Measurements from ENCODE around the gene NCOA3.

NCOA3 gene

DNA sequence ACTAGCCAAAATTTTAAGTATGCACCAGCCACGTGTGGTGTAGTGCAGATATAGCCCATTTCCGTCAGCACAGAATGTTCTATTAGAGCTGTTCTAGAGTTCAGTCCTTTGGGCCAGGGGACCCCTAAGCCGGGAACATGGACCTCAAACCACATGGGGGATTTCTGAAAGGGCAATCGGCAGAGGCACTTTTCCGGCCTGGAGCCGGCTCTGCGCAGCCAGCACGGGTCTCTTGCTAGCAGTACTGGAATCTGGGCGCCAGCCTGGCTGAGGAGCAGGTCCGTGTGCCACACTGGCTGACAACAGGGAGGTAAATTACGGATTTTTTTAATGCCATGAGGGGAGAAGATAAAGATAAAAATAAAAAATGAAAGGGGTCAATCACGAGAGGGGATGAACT is 163.1 kb downstream of the NCOA3 start:
- Histone ChIP-seq H3K79me1 (replicated peaks; ENCODE audit: low read length, poor library complexity, severe bottlenecking) (no peaks in the 10 kb centered on the region), H3K14ac (ENCODE audit: low read length in 2 of 2) (no peak overlapping the region), H3K27ac (ENCODE audit: low read length, poor library complexity, severe bottlenecking) (no peak overlapping the region), H3K36me3 (ENCODE audit: control insufficient read depth in 1 of 2, insufficient read depth in 2 of 2, low read depth in 1 of 2, low read length in 2 of 2) (peaks cover 40 to 62% of the 10 kb centered on the region in 2 experiments), H3K27me3 (ENCODE audit: control insufficient read depth in 1 of 2, insufficient read depth in 1 of 2, low read length in 2 of 2) (no peaks in the 10 kb centered on the region), H3K4me2 (ENCODE audit: low read length, poor library complexity, severe bottlenecking) (no peak overlapping the region), H2AFZ (ENCODE audit: low read depth, low read length) (no peak overlapping the region), H3K4me3 (ENCODE audit: insufficient read depth in 1 of 2, low read depth in 1 of 2, low read length in 2 of 2) (no peak overlapping the region), H2BK5ac (ENCODE audit: low read depth, low read length, poor library complexity, severe bottlenecking) (no peak overlapping the region), H4K91ac (ENCODE audit: low read length) (no peak overlapping the region), H2AK5ac (ENCODE audit: low read length, severe bottlenecking) (no peak overlapping the region), H3K18ac (ENCODE audit: low read depth in 1 of 2, low read length in 2 of 2) (no peak overlapping the region), H2BK120ac (ENCODE audit: low read depth, low read length) (no peak overlapping the region), H2BK15ac (ENCODE audit: low read depth, poor library complexity, severe bottlenecking) (no peak overlapping the region), H3K4me1 (ENCODE audit: control insufficient read depth, insufficient read depth, low read depth, low read length) (peaks cover 7% of the 10 kb centered on the region), H3K9ac (ENCODE audit: low read length) (no peak overlapping the region), H4K8ac (ENCODE audit: low read length) (no peak overlapping the region), H3K9me3 (ENCODE audit: control insufficient read depth, low read length) (no peaks in the 10 kb centered on the region), H3K4ac (ENCODE audit: low read depth in 1 of 2, low read length in 2 of 2) (no peak overlapping the region), H2BK12ac (ENCODE audit: low read length in 2 of 2) (no peak overlapping the region), H3K23ac (ENCODE audit: low read length in 2 of 2) (no peak overlapping the region)
- 94% methylated on average over 12 of the region's 12 CpGs for WGBS
- no peak for DNase-seq

DNA sequence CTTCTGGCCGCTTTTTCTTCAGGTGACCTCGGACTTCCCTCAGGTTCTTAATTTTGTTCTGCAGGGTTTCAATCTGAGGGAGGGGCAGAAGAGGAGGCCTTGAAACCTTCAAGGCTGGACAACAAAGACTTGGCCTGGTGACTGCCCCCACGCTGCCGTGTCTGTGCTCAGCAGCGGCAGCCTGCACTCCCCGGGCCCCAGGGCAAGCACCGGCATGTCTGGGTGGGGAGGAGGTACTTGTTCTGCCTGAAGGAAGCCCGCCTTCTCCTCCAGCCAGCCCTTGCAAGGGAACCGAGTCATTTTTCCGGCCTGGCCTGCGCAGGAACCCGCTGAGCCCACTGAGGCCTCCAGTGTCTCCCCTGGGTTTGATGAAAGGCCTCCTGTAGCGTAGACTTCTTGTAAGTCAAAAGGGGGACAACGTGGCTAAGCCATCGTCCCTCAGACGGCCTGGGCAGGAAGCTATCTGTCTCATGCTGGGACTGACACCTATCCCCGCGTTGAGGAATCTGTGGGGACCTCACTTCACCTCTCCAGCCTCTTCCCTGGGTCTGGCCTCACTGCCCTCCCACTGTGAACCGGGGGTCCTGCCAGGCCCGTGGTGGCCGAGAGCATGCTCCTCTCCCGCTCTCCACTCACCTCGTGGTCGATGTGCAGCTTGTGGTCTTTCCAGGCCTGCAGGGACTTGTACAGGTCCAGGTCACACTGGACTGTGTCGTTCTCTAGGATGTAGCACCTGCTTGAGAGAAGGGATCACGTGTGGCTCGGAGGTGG is 163.7 kb downstream of the NCOA3 start:
- peaks cover 34 to 59% of the 10 kb centered on the region in 2 experiments for H3K36me3 ChIP-seq (ENCODE audit: control insufficient read depth in 1 of 2, insufficient read depth in 2 of 2, low read depth in 1 of 2, low read length in 2 of 2)
- H2BK15ac ChIP-seq (ENCODE audit: low read depth, poor library complexity, severe bottlenecking) = no peak overlapping the region
- no peak for DNase-seq
- H3K27me3 ChIP-seq (ENCODE audit: control insufficient read depth in 1 of 2, insufficient read depth in 1 of 2, low read length in 2 of 2) = no peaks in the 10 kb centered on the region
- H3K9ac ChIP-seq (ENCODE audit: low read length) = no peak overlapping the region
- no peak overlapping the region for H2AFZ ChIP-seq (ENCODE audit: low read depth, low read length)
- H2AK5ac ChIP-seq (ENCODE audit: low read length, severe bottlenecking) = no peak overlapping the region
- no peak overlapping the region for H3K4me3 ChIP-seq (ENCODE audit: insufficient read depth in 1 of 2, low read depth in 1 of 2, low read length in 2 of 2)
- H2BK120ac ChIP-seq (ENCODE audit: low read depth, low read length) = no peak overlapping the region
- H4K91ac ChIP-seq (ENCODE audit: low read length) = no peak overlapping the region
- H2BK5ac ChIP-seq (ENCODE audit: low read depth, low read length, poor library complexity, severe bottlenecking) = no peak overlapping the region
- no peak overlapping the region for H3K4ac ChIP-seq (ENCODE audit: low read depth in 1 of 2, low read length in 2 of 2)
- no peaks in the 10 kb centered on the region for H3K9me3 ChIP-seq (ENCODE audit: control insufficient read depth, low read length)
- H3K4me2 ChIP-seq (ENCODE audit: low read length, poor library complexity, severe bottlenecking) = no peak overlapping the region
- H3K14ac ChIP-seq (ENCODE audit: low read length in 2 of 2) = no peak overlapping the region
- no peak overlapping the region for H3K18ac ChIP-seq (ENCODE audit: low read depth in 1 of 2, low read length in 2 of 2)
- no peaks in the 10 kb centered on the region for H3K79me1 ChIP-seq (replicated peaks; ENCODE audit: low read length, poor library complexity, severe bottlenecking)
- no peak overlapping the region for H3K23ac ChIP-seq (ENCODE audit: low read length in 2 of 2)
- H3K4me1 ChIP-seq (ENCODE audit: control insufficient read depth, insufficient read depth, low read depth, low read length) = peaks cover 7% of the 10 kb centered on the region
- no peak overlapping the region for H2BK12ac ChIP-seq (ENCODE audit: low read length in 2 of 2)
- WGBS = 92% methylated on average over 27 of the region's 27 CpGs
- H3K27ac ChIP-seq (ENCODE audit: low read length, poor library complexity, severe bottlenecking) = no peak overlapping the region
- H4K8ac ChIP-seq (ENCODE audit: low read length) = no peak overlapping the region

DNA sequence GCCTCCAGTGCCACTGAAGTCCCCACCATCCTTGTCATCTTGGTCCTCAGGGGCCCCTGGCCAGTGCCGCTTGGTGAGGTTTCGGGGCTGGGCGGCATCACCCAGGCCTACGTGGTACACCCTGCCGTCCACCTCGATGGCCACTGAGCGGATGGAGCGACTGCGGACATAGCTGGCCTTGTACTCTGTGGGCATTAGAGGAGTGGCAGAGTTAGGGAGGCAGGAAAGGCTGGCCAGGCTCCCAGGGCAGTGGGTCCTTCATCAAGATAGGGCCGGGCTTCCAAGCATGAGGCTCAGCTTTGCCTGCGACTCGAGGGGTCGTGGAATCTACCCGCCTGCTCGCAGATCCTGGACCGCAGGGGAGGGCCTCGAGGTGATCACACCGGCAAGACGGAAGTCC is 164.6 kb downstream of the NCOA3 start:
- 95% methylated on average over 19 of the region's 19 CpGs for WGBS
- Histone ChIP-seq H3K27ac (ENCODE audit: low read length, poor library complexity, severe bottlenecking) (no peak overlapping the region), H3K9me3 (ENCODE audit: control insufficient read depth, low read length) (no peaks in the 10 kb centered on the region), H4K8ac (ENCODE audit: low read length) (peak overlapping the region; percentile 45), H3K27me3 (ENCODE audit: control insufficient read depth in 1 of 2, insufficient read depth in 1 of 2, low read length in 2 of 2) (no peaks in the 10 kb centered on the region), H2BK15ac (ENCODE audit: low read depth, poor library complexity, severe bottlenecking) (no peak overlapping the region), H3K4ac (ENCODE audit: low read depth in 1 of 2, low read length in 2 of 2) (no peak overlapping the region), H3K4me3 (ENCODE audit: insufficient read depth in 1 of 2, low read depth in 1 of 2, low read length in 2 of 2) (no peak overlapping the region), H2AK5ac (ENCODE audit: low read length, severe bottlenecking) (no peak overlapping the region), H3K9ac (ENCODE audit: low read length) (no peak overlapping the region), H4K91ac (ENCODE audit: low read length) (no peak overlapping the region), H3K18ac (ENCODE audit: low read depth in 1 of 2, low read length in 2 of 2) (no peak overlapping the region), H2BK12ac (ENCODE audit: low read length in 2 of 2) (no peak overlapping the region), H3K79me1 (replicated peaks; ENCODE audit: low read length, poor library complexity, severe bottlenecking) (no peaks in the 10 kb centered on the region), H3K36me3 (ENCODE audit: control insufficient read depth in 1 of 2, insufficient read depth in 2 of 2, low read depth in 1 of 2, low read length in 2 of 2) (peaks cover 26 to 53% of the 10 kb centered on the region in 2 experiments), H3K14ac (ENCODE audit: low read length in 2 of 2) (no peak overlapping the region), H3K23ac (ENCODE audit: low read length in 2 of 2) (no peak overlapping the region), H3K4me2 (ENCODE audit: low read length, poor library complexity, severe bottlenecking) (no peak overlapping the region), H2BK5ac (ENCODE audit: low read depth, low read length, poor library complexity, severe bottlenecking) (no peak overlapping the region), H2AFZ (ENCODE audit: low read depth, low read length) (no peak overlapping the region), H2BK120ac (ENCODE audit: low read depth, low read length) (no peak overlapping the region), H3K4me1 (ENCODE audit: control insufficient read depth, insufficient read depth, low read depth, low read length) (peaks cover 7% of the 10 kb centered on the region)
- no peak for DNase-seq

DNA sequence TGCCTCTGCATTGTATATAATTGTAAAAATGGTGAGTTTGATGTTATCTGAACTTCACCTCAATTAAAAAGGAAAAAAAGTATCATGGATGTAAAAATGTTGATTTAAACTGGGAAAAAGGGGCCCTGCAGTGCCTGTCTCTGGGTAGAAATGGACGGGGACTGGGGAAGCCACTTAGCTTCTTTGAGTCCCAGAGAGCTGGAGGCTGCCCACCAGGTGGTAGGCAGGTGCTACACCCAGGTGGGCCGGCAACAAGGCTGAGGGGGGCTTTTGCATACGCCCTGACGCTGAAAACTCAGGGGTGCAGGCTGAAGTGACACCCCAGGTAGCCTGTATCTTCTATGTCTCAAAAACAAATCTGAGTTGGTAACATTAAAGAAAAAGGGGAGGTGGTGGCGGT is 165.4 kb downstream of the NCOA3 start:
- no peak overlapping the region for H3K9ac ChIP-seq (ENCODE audit: low read length)
- no peak overlapping the region for H2AK5ac ChIP-seq (ENCODE audit: low read length, severe bottlenecking)
- no peaks in the 10 kb centered on the region for H3K27me3 ChIP-seq (ENCODE audit: control insufficient read depth in 1 of 2, insufficient read depth in 1 of 2, low read length in 2 of 2)
- H4K91ac ChIP-seq (ENCODE audit: low read length) = no peak overlapping the region
- H2BK120ac ChIP-seq (ENCODE audit: low read depth, low read length) = no peak overlapping the region
- H3K4me3 ChIP-seq (ENCODE audit: insufficient read depth in 1 of 2, low read depth in 1 of 2, low read length in 2 of 2) = no peak overlapping the region
- no peak overlapping the region for H3K4me2 ChIP-seq (ENCODE audit: low read length, poor library complexity, severe bottlenecking)
- H3K14ac ChIP-seq (ENCODE audit: low read length in 2 of 2) = no peak overlapping the region
- no peak overlapping the region for H3K27ac ChIP-seq (ENCODE audit: low read length, poor library complexity, severe bottlenecking)
- no peak overlapping the region for H3K18ac ChIP-seq (ENCODE audit: low read depth in 1 of 2, low read length in 2 of 2)
- H3K36me3 ChIP-seq (ENCODE audit: control insufficient read depth in 1 of 2, insufficient read depth in 2 of 2, low read depth in 1 of 2, low read length in 2 of 2) = peaks cover 19 to 47% of the 10 kb centered on the region in 2 experiments
- no peak overlapping the region for H2AFZ ChIP-seq (ENCODE audit: low read depth, low read length)
- H2BK15ac ChIP-seq (ENCODE audit: low read depth, poor library complexity, severe bottlenecking) = no peak overlapping the region
- H2BK5ac ChIP-seq (ENCODE audit: low read depth, low read length, poor library complexity, severe bottlenecking) = no peak overlapping the region
- no peak for DNase-seq
- no peaks in the 10 kb centered on the region for H3K79me1 ChIP-seq (replicated peaks; ENCODE audit: low read length, poor library complexity, severe bottlenecking)
- H4K8ac ChIP-seq (ENCODE audit: low read length) = no peak overlapping the region
- H2BK12ac ChIP-seq (ENCODE audit: low read length in 2 of 2) = no peak overlapping the region
- 84% methylated on average over 5 of the region's 5 CpGs for WGBS
- peaks cover 7% of the 10 kb centered on the region for H3K4me1 ChIP-seq (ENCODE audit: control insufficient read depth, insufficient read depth, low read depth, low read length)
- H3K9me3 ChIP-seq (ENCODE audit: control insufficient read depth, low read length) = no peaks in the 10 kb centered on the region
- H3K4ac ChIP-seq (ENCODE audit: low read depth in 1 of 2, low read length in 2 of 2) = no peak overlapping the region
- no peak overlapping the region for H3K23ac ChIP-seq (ENCODE audit: low read length in 2 of 2)

All from mesenchymal stem cell (in vitro differentiated cells and primary cell).